SK-N-SH (cell line): ENCODE results near the gene AP3D1.

Source experiments
- CTCF ChIP-seq: fragments of 200-600 bp; sonication (generic); IDR thresholded peaks from 2 replicates; pipeline ENCODE4 v1.6.1; 2017; ENCODE audit warnings: antibody characterized with exemption, mild to moderate bottlenecking, moderate library complexity
- EP300 ChIP-seq, 2 experiments: IDR thresholded peaks; 2 replicates each; pipeline versions ENCODE4 v1.4.0 to v1.6.1; 2012; ENCODE audit warnings: borderline replicate concordance in 1 of 2, low read depth in 1 of 2, low read length in 1 of 2
- JUND ChIP-seq: IDR thresholded peaks from 2 replicates; pipeline ENCODE4 v1.4.0; 2012
- NFIC ChIP-seq: IDR thresholded peaks from 2 replicates; pipeline ENCODE4 v1.4.0; 2012; ENCODE audit warnings: borderline replicate concordance
- PBX3 ChIP-seq: IDR thresholded peaks from 2 replicates; pipeline ENCODE4; 2012
- POLR2AphosphoS5 ChIP-seq: IDR thresholded peaks from 2 replicates; pipeline ENCODE4 v1.6.1; 2012; ENCODE audit warnings: low read depth, low read length
- RAD21 ChIP-seq: IDR thresholded peaks from 2 replicates; pipeline ENCODE4 v1.6.1; 2012; ENCODE audit warnings: mild to moderate bottlenecking, low read length
- REST ChIP-seq: IDR thresholded peaks from 2 replicates; pipeline ENCODE4 v1.6.1; 2012; ENCODE audit warnings: mild to moderate bottlenecking, low read depth, low read length, moderate library complexity
- TCF12 ChIP-seq: IDR thresholded peaks from 2 replicates; pipeline ENCODE4 v1.4.0; 2012
- YY1 ChIP-seq: IDR thresholded peaks from 2 replicates; pipeline ENCODE4 v1.4.0; 2012; ENCODE audit warnings: low read depth, mild to moderate bottlenecking

- TF ChIP-seq CTCF (no peak), EP300 (IDR thresholded peaks at IDR 0.05; ENCODE audit: borderline replicate concordance in 1 of 2, low read depth in 1 of 2, low read length in 1 of 2) (no peak), PBX3 (no peak), JUND (no peak), YY1 (no peak), POLR2AphosphoS5 (no peak), RAD21 (no peak), REST (no peak), TCF12 (no peak), NFIC (no peak)
Measured at GRCh38 chr19:2079076-2079864, 72.1 kb downstream of the AP3D1 start.
